Duodenal mucosa (tissue), 2 donors: ENCODE results near the gene TPCN1.

ENCODE experiments used
- H3K27ac ChIP-seq: one replicate; pipeline ENCODE4 v1.7.0; 2013; ENCODE audit warnings: low read depth, low read length
- H3K27me3 ChIP-seq, 2 donors: one replicate each; pipeline ENCODE4 v1.7.0; 2013; ENCODE audit warnings: low read length in 2 of 2, control low read depth in 1 of 2; ENCODE audit not compliant: insufficient read depth in 2 of 2, control insufficient read depth in 1 of 2
- H3K36me3 ChIP-seq, 2 donors: one replicate each; pipeline ENCODE4 v1.7.0; 2013; ENCODE audit warnings: low read length in 2 of 2, control low read depth in 1 of 2; ENCODE audit not compliant: insufficient read depth in 2 of 2, control insufficient read depth in 1 of 2
- H3K4me1 ChIP-seq, 2 donors: one replicate each; pipeline ENCODE4 v1.7.0; 2013; ENCODE audit warnings: low read length in 2 of 2, control low read depth in 1 of 2; ENCODE audit not compliant: insufficient read depth in 2 of 2, control insufficient read depth in 1 of 2
- H3K4me3 ChIP-seq, 2 donors: one replicate each; pipeline ENCODE4 v1.7.0; 2013; ENCODE audit warnings: low read length in 2 of 2, low read depth in 1 of 2
- H3K9ac ChIP-seq, 2 donors: one replicate each; pipeline ENCODE4 v1.7.0; 2013; ENCODE audit warnings: low read length in 2 of 2, low read depth in 1 of 2
- H3K9me3 ChIP-seq, 2 donors: one replicate each; pipeline ENCODE4 v1.7.0; 2013; ENCODE audit warnings: low read length in 2 of 2, control low read depth in 1 of 2; ENCODE audit not compliant: control insufficient read depth in 1 of 2

TPCN1 gene

GRCh38 chr12:113346353-113346752, 125.1 kb downstream of the TPCN1 start:
- Histone ChIP-seq H3K9me3 (no peaks in the 10 kb centered on the region), H3K27ac (no peak overlapping the region), H3K4me1 (no peaks in the 10 kb centered on the region), H3K36me3 (no peaks in the 10 kb centered on the region), H3K4me3 (no peak overlapping the region), H3K9ac (no peak overlapping the region), H3K27me3 (no peaks in the 10 kb centered on the region)

DNA sequence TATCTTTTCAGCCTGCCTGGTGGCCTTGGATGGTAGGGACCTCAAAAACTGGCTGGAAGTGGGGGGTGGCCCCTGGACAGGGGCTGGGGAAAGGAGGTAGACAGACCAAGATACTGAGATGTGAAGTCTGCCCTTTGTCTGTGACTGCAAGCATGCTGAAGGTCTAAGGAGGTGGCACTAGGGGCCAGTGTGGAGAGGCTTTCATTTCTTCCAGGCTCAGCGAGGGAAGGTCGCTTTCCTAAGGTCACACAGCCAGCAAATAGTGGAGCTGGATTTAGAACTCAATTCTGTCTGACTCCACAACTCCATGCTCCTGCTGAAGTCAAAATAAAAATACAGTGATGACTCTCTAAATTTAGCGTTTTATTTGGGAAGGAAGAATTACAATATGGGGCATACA, 125.8 kb downstream of the TPCN1 start:
- no peaks in the 10 kb centered on the region for H3K9me3 ChIP-seq
- no peak overlapping the region for H3K9ac ChIP-seq
- H3K4me1 ChIP-seq: no peaks in the 10 kb centered on the region

DNA sequence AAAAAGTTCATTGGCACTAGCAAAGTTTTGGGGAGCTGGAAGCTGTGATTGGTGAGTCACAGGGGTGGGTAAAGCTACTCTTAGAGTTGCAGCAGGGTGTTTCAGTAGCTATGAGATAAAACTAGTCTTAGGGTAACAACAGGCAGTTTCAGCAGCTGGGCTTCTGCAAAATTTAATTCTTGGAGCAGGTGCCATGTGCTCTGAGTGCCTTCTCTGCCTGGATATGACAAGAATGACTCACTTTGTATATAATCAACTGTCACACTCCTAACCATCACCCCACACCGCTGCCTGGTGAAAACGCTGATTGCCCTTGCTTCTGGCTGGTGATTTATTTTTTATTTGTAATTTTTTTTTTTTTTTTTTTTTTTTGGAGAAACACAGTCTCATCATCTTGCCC, 126.6 kb downstream of the TPCN1 start:
- H3K27ac ChIP-seq: no peak overlapping the region
- H3K36me3 ChIP-seq: no peaks in the 10 kb centered on the region
- no peak overlapping the region for H3K4me3 ChIP-seq
- no peaks in the 10 kb centered on the region for H3K27me3 ChIP-seq
- H3K4me1 ChIP-seq: no peaks in the 10 kb centered on the region
- no peak overlapping the region for H3K9ac ChIP-seq
- H3K9me3 ChIP-seq: no peaks in the 10 kb centered on the region

More for the DNA sequence above, 125.8 kb downstream of the TPCN1 start:
- H3K27ac ChIP-seq: no peak overlapping the region
- H3K36me3 ChIP-seq: no peaks in the 10 kb centered on the region
- no peaks in the 10 kb centered on the region for H3K27me3 ChIP-seq
- H3K4me3 ChIP-seq: no peak overlapping the region
